ENCODE data around the gene ARHGAP24.

ARHGAP24 gene

GRCh38 chr4:85792376-85793232, 317.7 kb downstream of the ARHGAP24 start:
- peaks cover 19% of the 10 kb centered on the region for H3K4me1 ChIP-seq (ENCODE audit: control insufficient read depth, insufficient read depth, low read length)
- no peak overlapping the region for H3K9ac ChIP-seq (ENCODE audit: low read length)
- no peaks in the 10 kb centered on the region for H3K36me3 ChIP-seq (ENCODE audit: control insufficient read depth, insufficient read depth, low read length)
- H3K4me3 ChIP-seq (ENCODE audit: low read length): no peak overlapping the region
- H3K27ac ChIP-seq (ENCODE audit: low read depth, low read length): no peak overlapping the region
- H3K27me3 ChIP-seq (ENCODE audit: control insufficient read depth, insufficient read depth, low read length): no peaks in the 10 kb centered on the region

GRCh38 chr4:85793233-85793585, 318.3 kb downstream of the ARHGAP24 start:
- Histone ChIP-seq H3K4me1 (ENCODE audit: control insufficient read depth, insufficient read depth, low read length) (peaks cover 16% of the 10 kb centered on the region), H3K36me3 (ENCODE audit: control insufficient read depth, insufficient read depth, low read length) (no peaks in the 10 kb centered on the region), H3K9ac (ENCODE audit: low read length) (no peak overlapping the region), H3K27me3 (ENCODE audit: control insufficient read depth, insufficient read depth, low read length) (no peaks in the 10 kb centered on the region), H3K27ac (ENCODE audit: low read depth, low read length) (no peak overlapping the region), H3K4me3 (ENCODE audit: low read length) (no peak overlapping the region)

- Histone ChIP-seq H3K4me3 (ENCODE audit: low read length) (no peak overlapping the region), H3K27ac (ENCODE audit: low read depth, low read length) (no peak overlapping the region), H3K9ac (ENCODE audit: low read length) (no peak overlapping the region), H3K4me1 (ENCODE audit: control insufficient read depth, insufficient read depth, low read length) (peaks cover 3% of the 10 kb centered on the region), H3K27me3 (ENCODE audit: control insufficient read depth, insufficient read depth, low read length) (no peaks in the 10 kb centered on the region), H3K36me3 (ENCODE audit: control insufficient read depth, insufficient read depth, low read length) (no peaks in the 10 kb centered on the region)
Measured at GRCh38 chr4:85798012-85798770, 323.2 kb downstream of the ARHGAP24 start.

- H3K4me1 ChIP-seq (ENCODE audit: control insufficient read depth, insufficient read depth, low read length): no peaks in the 10 kb centered on the region
- H3K27me3 ChIP-seq (ENCODE audit: control insufficient read depth, insufficient read depth, low read length): no peaks in the 10 kb centered on the region
- H3K9ac ChIP-seq (ENCODE audit: low read length): no peak overlapping the region
- H3K36me3 ChIP-seq (ENCODE audit: control insufficient read depth, insufficient read depth, low read length): no peaks in the 10 kb centered on the region
- H3K4me3 ChIP-seq (ENCODE audit: low read length): no peak overlapping the region
- H3K27ac ChIP-seq (ENCODE audit: low read depth, low read length): no peak overlapping the region
Measured at GRCh38 chr4:85803856-85804255, 328.9 kb downstream of the ARHGAP24 start.

GRCh38 chr4:85805891-85806290, 330.9 kb downstream of the ARHGAP24 start:
- no peak overlapping the region for H3K9ac ChIP-seq (ENCODE audit: low read length)
- no peaks in the 10 kb centered on the region for H3K36me3 ChIP-seq (ENCODE audit: control insufficient read depth, insufficient read depth, low read length)
- no peak overlapping the region for H3K27ac ChIP-seq (ENCODE audit: low read depth, low read length)
- no peaks in the 10 kb centered on the region for H3K27me3 ChIP-seq (ENCODE audit: control insufficient read depth, insufficient read depth, low read length)
- no peak overlapping the region for H3K4me3 ChIP-seq (ENCODE audit: low read length)
- no peaks in the 10 kb centered on the region for H3K4me1 ChIP-seq (ENCODE audit: control insufficient read depth, insufficient read depth, low read length)

GRCh38 chr4:85806334-85806733, 331.4 kb downstream of the ARHGAP24 start:
- H3K27me3 ChIP-seq (ENCODE audit: control insufficient read depth, insufficient read depth, low read length): no peaks in the 10 kb centered on the region
- no peak overlapping the region for H3K4me3 ChIP-seq (ENCODE audit: low read length)
- H3K36me3 ChIP-seq (ENCODE audit: control insufficient read depth, insufficient read depth, low read length): no peaks in the 10 kb centered on the region
- no peak overlapping the region for H3K9ac ChIP-seq (ENCODE audit: low read length)
- no peak overlapping the region for H3K27ac ChIP-seq (ENCODE audit: low read depth, low read length)
- H3K4me1 ChIP-seq (ENCODE audit: control insufficient read depth, insufficient read depth, low read length): no peaks in the 10 kb centered on the region

GRCh38 chr4:85807247-85807950, 332.4 kb downstream of the ARHGAP24 start:
- Histone ChIP-seq H3K27ac (ENCODE audit: low read depth, low read length) (no peak overlapping the region), H3K9ac (ENCODE audit: low read length) (no peak overlapping the region), H3K36me3 (ENCODE audit: control insufficient read depth, insufficient read depth, low read length) (no peaks in the 10 kb centered on the region), H3K4me1 (ENCODE audit: control insufficient read depth, insufficient read depth, low read length) (no peaks in the 10 kb centered on the region), H3K4me3 (ENCODE audit: low read length) (no peak overlapping the region), H3K27me3 (ENCODE audit: control insufficient read depth, insufficient read depth, low read length) (no peaks in the 10 kb centered on the region)

GRCh38 chr4:85808104-85808503, 333.2 kb downstream of the ARHGAP24 start:
- no peak overlapping the region for H3K4me3 ChIP-seq (ENCODE audit: low read length)
- no peak overlapping the region for H3K9ac ChIP-seq (ENCODE audit: low read length)
- H3K27me3 ChIP-seq (ENCODE audit: control insufficient read depth, insufficient read depth, low read length): no peaks in the 10 kb centered on the region
- no peak overlapping the region for H3K27ac ChIP-seq (ENCODE audit: low read depth, low read length)
- H3K36me3 ChIP-seq (ENCODE audit: control insufficient read depth, insufficient read depth, low read length): no peaks in the 10 kb centered on the region
- no peaks in the 10 kb centered on the region for H3K4me1 ChIP-seq (ENCODE audit: control insufficient read depth, insufficient read depth, low read length)

GRCh38 chr4:85808864-85809263, 333.9 kb downstream of the ARHGAP24 start:
- H3K27me3 ChIP-seq (ENCODE audit: control insufficient read depth, insufficient read depth, low read length): no peaks in the 10 kb centered on the region
- H3K4me1 ChIP-seq (ENCODE audit: control insufficient read depth, insufficient read depth, low read length): no peaks in the 10 kb centered on the region
- H3K27ac ChIP-seq (ENCODE audit: low read depth, low read length): no peak overlapping the region
- H3K36me3 ChIP-seq (ENCODE audit: control insufficient read depth, insufficient read depth, low read length): no peaks in the 10 kb centered on the region
- H3K4me3 ChIP-seq (ENCODE audit: low read length): no peak overlapping the region
- no peak overlapping the region for H3K9ac ChIP-seq (ENCODE audit: low read length)

- Histone ChIP-seq H3K9ac (ENCODE audit: low read length) (no peak overlapping the region), H3K27me3 (ENCODE audit: control insufficient read depth, insufficient read depth, low read length) (no peaks in the 10 kb centered on the region), H3K4me3 (ENCODE audit: low read length) (no peak overlapping the region), H3K36me3 (ENCODE audit: control insufficient read depth, insufficient read depth, low read length) (no peaks in the 10 kb centered on the region), H3K27ac (ENCODE audit: low read depth, low read length) (no peak overlapping the region), H3K4me1 (ENCODE audit: control insufficient read depth, insufficient read depth, low read length) (no peaks in the 10 kb centered on the region)
Measured at GRCh38 chr4:85812776-85813175, 337.8 kb downstream of the ARHGAP24 start.

GRCh38 chr4:85815796-85816459, 341.0 kb downstream of the ARHGAP24 start:
- no peaks in the 10 kb centered on the region for H3K4me1 ChIP-seq (ENCODE audit: control insufficient read depth, insufficient read depth, low read length)
- no peaks in the 10 kb centered on the region for H3K36me3 ChIP-seq (ENCODE audit: control insufficient read depth, insufficient read depth, low read length)
- no peak overlapping the region for H3K27ac ChIP-seq (ENCODE audit: low read depth, low read length)
- no peaks in the 10 kb centered on the region for H3K27me3 ChIP-seq (ENCODE audit: control insufficient read depth, insufficient read depth, low read length)
- no peak overlapping the region for H3K4me3 ChIP-seq (ENCODE audit: low read length)
- no peak overlapping the region for H3K9ac ChIP-seq (ENCODE audit: low read length)

- Histone ChIP-seq H3K9ac (ENCODE audit: low read length) (no peak overlapping the region), H3K4me3 (ENCODE audit: low read length) (no peak overlapping the region), H3K4me1 (ENCODE audit: control insufficient read depth, insufficient read depth, low read length) (no peaks in the 10 kb centered on the region), H3K27me3 (ENCODE audit: control insufficient read depth, insufficient read depth, low read length) (no peaks in the 10 kb centered on the region), H3K36me3 (ENCODE audit: control insufficient read depth, insufficient read depth, low read length) (no peaks in the 10 kb centered on the region), H3K27ac (ENCODE audit: low read depth, low read length) (no peak overlapping the region)
Measured at GRCh38 chr4:85818700-85819099, 343.8 kb downstream of the ARHGAP24 start.

Measured in rectal smooth muscle tissue (tissue), 1 donor.